SW480 (cell line): ENCODE data around the gene TRDMT1.

Experiments used
- DNase-seq: peaks from one replicate; pipeline ENCODE4 v3.0.0-alpha.2; 2016; ENCODE audit warnings: low spot score

Gene TRDMT1, protein sequence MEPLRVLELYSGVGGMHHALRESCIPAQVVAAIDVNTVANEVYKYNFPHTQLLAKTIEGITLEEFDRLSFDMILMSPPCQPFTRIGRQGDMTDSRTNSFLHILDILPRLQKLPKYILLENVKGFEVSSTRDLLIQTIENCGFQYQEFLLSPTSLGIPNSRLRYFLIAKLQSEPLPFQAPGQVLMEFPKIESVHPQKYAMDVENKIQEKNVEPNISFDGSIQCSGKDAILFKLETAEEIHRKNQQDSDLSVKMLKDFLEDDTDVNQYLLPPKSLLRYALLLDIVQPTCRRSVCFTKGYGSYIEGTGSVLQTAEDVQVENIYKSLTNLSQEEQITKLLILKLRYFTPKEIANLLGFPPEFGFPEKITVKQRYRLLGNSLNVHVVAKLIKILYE

DNA sequence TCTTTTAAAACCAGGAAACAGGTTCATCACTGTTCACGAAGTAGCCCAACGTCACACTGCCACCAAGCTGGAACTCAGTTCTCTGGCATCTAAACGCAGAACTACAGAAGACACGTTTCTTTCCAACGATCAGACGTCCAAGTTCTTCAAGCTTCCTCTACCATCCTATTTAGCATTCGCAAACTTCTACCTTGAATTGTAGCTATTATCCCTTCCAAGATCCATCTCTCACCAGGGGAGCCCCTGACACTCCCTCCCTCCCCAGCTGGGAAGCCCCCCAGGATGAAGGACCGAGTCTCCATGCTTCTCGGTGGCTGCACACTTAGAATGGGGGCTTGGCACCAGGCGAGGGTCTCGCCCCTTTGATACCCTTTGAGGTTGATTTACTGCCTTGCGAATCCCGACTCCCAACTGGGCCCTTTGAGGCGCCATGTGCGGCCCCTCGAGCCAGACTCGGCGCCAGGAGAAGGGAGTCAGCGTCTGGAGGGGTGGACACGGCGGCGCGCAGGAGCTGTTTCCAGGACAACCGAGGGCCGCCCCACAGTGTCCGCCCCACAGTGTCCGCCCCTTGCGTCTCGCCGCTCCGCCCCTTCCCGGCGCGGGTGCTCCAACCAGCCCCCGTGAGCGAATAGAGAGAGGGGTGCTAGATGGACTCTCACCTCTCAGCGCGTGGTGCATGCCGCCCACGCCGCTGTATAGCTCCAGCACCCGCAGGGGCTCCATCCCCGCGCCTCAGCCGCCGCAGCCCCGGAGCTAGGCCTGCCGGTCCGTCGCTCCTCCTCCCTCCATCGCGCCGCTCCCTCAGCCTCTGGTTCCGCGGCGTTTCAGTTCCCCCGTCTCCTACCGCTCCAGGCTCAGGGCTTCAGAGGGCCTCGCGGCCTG is at the start of gene TRDMT1:
Gene TRDMT1 (minus strand): TSS at position 761 of the 882 bp plus-strand sequence. CDS start 38 bp downstream, at position 723.
- peak; percentile 85 for DNase-seq

DNA sequence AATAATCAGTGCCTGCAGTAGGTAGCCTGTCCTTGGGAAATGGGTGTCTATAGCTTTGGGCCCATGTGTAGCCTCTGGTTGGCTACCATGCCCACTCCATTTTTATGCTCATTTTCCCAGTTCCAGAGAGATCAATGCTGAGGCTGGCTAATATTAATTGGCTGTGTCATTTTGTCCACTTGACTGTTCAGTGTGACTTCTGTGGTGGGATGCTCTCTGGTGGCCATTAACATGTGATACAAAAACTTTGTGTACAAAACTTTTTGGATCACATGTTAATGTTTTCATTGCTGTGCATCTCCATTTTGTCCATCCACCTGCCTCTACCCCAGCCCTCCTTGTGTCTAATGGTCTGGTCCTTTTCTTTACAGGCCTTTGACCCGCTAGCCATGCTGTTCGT is 49.3 kb upstream of the TRDMT1 start:
- no peak for DNase-seq

DNA sequence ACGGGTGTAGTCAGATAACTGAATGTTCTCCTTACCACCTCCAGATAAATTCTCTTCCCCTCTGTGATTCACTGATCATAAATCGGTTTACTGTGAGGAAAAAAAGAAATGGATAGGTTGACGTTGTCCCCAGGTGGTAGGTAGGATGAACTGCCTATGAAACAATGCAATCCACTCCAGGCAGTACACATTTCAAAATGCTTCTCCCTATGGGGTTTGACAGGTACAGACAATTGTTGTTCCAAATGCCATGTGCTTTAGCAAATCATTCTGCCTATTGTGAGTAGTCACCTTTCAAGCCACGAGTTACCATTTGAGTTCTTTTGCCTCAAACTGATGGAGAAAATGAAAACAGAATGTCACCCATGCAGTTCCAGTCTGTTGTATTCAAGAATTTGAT is 48.3 kb upstream of the TRDMT1 start:
- peak; percentile 53 for DNase-seq

DNA sequence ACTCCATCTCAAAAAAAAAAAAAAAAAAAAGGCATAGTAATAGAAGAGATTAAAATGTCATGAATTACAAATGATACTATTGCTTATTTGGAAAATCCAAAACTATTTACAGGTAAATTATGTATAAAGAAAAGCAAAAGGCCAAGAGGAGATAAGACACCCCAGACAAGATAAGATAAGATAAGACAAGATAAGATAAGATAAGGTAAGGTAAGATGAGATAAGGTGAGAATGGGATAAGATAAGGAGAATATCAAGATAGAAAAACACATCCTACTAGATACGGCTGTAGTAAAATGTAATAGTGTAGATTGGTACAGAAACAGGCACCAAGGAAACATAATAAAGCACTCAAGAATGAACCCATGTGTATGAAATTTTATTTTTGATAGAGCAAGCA is 47.5 kb upstream of the TRDMT1 start:
- no peak for DNase-seq

DNA sequence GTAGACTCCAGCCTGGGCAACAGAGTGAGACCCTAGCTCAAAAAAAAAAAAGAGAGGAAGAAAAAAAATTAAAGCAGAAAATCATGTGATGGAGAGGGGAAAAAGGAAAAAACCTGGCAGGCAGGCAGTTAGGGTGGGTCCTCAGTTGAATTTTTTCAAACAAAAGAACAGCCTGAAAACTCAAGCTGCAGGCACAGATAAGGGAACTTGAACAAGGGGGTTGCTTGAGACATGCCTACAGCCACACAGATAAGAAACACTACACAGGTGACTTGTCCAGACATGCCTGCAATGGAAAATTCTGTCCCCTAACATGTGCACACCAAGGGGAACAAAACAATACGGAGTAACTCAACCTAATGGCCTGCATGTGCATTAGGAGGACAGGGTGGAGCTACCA is 45.7 kb upstream of the TRDMT1 start:
- no peak for DNase-seq

DNA sequence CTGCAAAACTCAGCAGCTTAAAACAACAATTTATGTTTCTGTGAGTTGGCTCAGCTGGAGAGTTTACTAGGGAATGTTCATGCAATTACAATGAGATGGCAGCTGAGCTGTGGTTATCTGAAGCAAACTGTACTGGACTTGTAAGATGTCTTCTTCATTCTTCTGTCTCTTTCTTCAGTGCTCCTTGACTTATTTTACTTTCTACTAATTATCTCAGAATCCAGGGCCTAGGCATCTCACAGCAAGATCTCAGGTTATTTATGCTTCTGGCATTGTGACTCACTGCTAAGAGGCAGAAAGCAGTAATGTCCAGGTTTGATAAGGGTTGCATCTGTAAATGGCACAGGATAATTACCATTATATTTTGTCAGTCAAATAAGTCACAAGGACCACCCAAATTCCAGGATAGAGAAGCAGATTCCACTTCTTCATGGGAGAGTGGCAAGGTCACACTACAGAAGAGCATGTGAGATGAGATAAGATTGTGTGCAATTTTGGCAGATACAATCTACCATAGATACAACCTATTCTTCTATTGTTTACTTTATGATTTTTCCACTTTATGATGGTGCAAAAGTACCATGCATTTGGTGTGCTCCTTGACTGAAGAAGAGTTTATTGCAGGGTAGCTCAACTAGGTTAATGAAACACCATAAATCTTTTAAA is 43.4 kb upstream of the TRDMT1 start:
- no peak for DNase-seq

DNA sequence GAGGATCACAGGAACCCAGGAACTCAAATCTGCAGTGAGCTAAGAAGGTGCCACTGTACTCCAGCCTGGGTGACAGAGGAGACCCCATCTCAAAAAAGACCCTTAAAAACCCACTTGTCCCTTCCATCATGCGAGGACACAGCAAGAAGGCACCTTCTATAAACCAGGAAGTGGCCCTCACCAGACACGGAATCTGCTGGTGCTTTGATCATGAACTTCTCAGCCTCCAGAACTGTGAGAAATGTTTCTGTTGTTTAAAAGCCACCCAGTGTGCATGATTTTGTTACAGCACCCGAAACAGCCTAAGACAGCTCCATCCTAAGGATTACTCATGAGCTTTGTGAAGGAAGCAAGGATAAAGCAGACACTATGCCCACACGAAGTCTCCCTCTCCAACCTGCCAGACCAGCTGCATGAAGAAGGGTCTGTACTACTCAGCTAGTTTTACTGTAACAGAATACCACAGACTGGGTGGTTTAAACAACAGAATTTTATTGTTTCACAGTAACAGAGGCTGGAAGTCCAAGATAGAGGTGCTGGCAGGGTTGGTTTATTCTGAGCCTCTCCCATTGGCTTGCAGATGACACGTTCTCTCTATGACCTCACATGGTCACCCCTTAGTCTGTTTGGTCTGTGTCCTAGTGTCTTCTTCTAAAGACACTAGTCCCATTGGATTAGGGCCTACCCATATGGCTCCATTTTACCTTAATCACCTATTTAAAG is 40.3 kb upstream of the TRDMT1 start:
- no peak for DNase-seq

DNA sequence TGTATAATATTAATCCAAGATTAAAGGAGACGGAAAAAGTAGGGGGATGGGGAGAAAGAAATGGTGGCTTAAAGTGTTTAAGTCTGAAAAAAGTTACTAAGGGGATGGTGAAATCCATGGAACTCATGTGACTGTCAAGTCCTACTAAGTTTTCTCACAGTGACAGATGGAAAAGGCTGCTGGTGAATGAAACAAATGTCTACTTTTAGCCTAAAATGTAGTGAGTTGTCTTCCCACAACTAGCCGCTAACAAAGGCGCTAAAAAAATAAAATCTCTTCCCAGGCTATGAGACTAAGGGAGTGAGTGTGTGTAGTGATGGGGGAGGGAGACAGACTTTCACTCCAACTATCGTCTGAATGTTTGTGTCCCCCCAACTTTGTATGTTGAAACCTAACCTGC is 39.1 kb upstream of the TRDMT1 start:
- DNase-seq, result no peak

DNA sequence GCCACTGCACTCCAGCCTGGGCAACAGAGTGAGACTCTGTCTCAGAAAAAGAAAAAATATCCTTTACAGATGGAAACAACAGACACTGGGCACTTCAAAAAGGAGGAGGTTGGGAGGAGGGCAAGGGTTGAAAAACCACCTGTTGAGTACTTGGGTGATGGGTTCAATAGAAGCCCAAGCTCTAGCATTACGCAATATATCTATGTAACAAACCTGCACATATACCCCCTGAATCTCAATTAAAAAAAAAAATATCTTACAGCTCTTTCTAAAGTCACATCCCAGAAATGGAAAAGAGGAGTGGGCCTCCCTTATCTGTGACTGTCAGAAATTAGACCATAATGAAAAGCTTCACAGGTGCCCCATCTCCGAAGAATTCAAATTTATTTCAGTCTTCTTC is 38.6 kb upstream of the TRDMT1 start:
- no peak for DNase-seq

DNA sequence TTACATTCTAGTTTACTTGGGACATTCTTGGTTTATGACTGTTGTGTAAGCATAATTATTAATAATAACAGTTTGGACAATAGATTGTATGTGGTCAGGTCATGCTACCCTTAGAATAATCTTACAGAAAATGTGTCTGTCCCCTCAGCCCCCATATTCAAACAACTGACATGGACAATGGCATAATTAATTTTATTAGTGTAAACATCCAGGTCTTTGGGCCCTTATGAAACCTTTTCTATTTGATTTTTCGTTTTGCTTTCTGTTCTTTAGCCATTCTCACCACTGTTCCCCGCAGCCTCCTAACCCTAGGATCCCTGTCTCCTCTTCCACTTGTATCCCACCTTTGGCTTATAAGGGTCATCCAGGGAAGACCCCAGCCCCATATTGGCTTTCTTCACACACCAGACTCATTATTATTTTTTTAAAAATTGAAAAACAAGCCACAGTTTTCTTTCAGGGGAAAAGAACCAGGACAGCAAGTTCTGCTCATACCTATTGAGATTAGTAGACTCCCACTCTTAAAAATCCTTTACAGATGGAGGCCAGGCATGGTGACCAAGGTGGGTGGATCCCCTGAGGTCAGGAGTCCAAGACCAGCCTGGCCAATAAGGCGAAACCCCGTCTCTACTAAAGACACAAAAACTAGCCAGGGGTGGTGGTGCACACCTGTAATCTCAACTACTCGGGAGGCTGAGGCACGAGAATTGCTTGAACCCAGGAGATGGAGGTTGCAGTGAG is 38.0 kb upstream of the TRDMT1 start:
- DNase-seq, result no peak

DNA sequence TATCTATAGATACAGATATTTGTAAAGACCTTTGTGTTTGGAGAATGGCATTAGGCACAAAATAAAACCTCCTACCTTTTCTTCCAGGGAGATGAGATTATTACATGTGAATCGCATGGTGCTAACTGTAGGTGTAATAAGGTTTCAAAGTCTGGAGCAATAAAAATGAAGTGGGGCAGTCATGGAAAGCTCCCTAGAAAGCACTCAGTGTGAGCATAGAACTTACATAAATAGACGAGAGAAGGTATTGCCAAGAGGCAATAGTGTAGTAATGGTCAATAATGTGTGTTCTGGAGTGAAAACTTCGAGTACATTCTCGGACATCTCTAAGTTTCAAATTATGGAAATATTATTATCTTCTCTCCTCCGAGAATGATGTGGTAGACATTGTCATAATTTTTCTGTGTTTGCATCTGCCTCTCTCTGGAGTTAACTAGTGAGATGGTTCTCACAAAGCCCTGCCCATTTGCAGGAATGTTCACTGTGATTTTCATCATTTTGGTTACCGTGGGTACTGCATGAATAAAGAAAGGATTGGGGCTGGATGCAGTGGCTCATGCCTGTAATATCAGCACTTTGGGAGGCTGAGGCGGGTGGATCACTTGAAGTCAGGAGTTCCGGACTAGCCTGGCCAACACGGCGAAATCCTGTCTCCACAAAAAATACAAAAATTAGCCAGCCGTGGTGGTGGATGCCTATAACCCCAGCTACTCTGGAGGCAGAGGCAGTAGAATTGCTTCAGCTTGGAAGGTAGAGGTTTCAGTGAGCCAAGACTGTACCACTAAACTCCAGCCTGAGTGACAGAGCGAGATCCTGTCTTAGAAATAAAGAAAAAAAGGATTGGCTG is 37.2 kb upstream of the TRDMT1 start:
- DNase-seq, result no peak

DNA sequence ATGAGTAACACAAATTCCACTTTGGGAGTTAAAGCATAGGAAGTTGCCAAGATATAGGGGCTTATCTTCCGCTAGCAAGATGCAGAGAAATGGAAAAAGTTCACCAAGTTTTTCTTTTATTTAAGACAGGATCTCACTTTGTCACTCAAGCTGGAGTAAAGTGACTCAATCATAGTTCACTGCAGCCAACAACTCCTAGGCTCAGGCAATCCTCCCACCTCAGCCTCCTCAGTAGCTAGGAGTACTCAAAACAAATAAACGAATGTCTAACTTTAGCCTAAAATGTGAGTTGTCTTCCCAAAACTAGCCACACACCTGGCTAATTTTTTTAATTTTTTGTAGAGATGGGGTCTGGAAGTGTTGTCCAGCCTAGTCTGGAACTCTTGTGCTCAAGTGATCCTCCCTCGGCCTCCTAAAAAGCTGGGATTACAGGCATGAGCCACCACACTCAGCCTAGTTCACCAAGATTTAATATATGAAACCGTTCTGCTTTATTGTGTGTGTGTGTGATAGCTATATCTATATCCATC is 36.5 kb upstream of the TRDMT1 start:
- no peak for DNase-seq

DNA sequence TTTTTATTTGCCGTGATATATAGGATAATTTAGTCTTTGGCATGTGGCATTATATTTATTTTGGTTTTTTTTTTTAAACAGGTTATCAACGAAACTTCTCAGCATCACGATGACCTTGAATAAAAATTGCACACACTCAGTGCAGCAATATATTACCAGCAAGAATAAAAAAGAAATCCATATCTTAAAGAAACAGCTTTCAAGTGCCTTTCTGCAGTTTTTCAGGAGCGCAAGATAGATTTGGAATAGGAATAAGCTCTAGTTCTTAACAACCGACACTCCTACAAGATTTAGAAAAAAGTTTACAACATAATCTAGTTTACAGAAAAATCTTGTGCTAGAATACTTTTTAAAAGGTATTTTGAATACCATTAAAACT is 35.7 kb upstream of the TRDMT1 start:
- DNase-seq, result no peak

DNA sequence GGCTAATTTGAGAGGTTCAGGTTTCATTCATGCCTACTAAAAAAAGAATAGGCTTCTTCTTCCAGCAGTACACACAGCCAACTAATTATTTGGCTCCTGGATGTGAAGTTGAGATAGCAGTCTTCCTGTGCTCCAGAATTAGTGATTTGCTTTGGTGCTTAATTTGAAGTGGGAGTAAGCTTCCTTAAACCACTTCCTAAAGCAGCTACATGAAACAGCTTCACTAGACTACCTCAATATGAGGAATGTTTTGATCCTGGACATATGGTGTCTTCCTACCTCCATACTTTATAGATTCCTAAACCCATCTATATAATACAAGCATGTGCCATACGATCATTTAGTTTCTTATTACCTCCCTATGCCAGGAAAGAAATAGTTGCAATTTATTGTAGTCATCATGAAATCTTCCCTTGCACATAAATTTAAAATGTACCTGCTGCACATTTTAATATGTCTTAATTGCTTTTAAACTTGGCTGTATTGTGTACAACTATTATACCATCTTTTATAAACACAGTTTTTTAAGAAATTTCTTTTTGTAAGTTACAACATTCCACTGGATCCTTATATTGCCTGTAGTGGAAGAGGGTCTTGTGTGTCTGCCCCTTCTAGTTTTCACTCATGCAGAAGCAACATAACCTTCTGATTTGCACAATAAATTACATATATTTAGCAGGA is 35.1 kb upstream of the TRDMT1 start:
- DNase-seq, result no peak

DNA sequence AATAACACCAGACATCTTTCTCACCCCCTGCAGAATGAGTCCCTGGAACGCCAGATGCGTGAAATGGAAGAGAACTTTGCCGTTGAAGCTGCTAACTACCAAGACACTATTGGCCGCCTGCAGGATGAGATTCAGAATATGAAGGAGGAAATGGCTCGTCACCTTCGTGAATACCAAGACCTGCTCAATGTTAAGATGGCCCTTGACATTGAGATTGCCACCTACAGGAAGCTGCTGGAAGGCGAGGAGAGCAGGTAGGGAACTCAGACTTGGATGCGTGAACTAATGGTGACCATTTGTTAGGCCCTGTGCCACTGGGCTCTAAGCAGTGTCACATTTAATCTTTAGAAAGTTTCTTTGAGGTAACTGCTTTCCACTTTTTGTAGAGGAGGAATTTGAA is 33.7 kb upstream of the TRDMT1 start:
- no peak for DNase-seq

DNA sequence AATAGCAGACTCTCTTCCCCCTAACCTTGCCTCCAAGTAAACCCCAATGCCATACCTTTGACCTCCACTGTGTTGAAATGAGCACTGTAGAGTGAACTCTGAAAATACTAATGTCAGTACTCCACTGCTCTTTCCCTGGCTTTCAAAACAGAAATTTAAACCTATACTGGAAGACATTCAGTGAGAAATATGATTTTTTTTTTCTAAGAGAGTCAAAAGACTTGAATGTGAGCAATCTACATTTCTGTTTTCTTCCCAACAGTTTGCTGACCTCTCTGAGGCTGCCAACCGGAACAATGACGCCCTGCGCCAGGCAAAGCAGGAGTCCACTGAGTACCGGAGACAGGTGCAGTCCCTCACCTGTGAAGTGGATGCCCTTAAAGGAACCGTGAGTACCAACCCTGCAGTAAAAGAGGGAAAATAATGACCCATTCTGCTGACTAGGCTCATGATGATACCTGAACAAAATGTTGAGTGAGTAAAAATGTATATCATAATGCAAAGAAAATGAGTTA is 33.0 kb upstream of the TRDMT1 start:
- DNase-seq, result no peak

DNA sequence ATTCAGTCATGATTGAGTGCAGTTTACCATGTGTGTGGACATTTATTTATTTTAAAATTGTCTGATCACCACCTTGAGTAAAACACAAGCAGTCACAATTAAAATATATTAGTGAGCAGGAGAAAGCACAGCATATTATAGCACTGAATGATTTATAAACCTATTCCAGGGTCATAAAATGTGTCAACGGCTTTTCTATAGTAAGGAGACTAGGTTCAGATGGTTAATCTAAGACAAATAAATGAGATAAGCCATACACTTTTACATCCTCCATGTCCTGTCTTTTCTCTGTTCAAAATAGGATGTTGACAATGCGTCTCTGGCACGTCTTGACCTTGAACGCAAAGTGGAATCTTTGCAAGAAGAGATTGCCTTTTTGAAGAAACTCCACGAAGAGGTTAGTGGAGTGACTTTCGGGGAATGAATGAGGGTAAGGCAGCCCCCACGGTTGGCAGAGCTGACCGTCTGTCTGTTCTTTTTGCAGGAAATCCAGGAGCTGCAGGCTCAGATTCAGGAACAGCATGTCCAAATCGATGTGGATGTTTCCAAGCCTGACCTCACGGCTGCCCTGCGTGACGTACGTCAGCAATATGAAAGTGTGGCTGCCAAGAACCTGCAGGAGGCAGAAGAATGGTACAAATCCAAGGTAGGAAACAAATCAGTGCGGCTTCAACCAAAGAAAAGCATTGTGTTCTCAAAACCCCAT is 32.0 kb upstream of the TRDMT1 start:
- DNase-seq, result no peak

DNA sequence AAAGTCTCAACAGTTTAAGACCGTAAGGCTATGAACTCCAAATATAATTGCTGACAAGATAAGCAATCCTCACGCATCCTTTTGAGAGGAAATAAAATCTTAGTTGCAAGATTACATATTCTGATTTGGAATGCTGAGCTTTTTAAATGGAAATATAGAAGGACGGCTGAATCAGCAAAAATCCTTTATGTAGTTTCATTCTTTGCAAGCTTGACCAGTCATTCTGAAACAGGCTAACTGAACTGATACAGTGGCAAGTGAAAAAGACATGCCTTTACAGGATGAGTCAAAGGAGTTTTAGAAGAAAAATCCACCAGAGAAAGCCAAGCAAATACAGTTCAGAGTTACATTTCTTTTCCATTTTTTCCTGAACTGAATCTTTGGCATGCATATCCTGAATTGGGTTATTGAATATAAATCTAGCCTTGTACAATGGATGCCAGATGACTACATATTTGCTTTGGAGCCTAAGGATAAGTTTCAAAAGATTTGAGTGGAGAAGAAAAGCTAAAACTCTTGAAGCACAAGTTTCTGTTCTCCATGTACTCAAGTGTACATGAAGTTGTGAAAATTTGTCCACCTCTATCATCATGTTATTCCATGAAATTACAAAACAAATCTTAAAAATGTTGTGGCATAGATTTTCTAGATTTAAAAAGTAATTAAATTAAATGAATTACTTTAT is 30.9 kb upstream of the TRDMT1 start:
- DNase-seq, result no peak
